NCI-H1048 (cell line): ENCODE measurements around the gene UFSP2.

ENCODE experiments used
- DNase-seq: peaks from one replicate; lab custom pipeline; 2025; lab: John Stamatoyannopoulos, UW

UFSP2 gene, protein sequence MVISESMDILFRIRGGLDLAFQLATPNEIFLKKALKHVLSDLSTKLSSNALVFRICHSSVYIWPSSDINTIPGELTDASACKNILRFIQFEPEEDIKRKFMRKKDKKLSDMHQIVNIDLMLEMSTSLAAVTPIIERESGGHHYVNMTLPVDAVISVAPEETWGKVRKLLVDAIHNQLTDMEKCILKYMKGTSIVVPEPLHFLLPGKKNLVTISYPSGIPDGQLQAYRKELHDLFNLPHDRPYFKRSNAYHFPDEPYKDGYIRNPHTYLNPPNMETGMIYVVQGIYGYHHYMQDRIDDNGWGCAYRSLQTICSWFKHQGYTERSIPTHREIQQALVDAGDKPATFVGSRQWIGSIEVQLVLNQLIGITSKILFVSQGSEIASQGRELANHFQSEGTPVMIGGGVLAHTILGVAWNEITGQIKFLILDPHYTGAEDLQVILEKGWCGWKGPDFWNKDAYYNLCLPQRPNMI

GRCh38 chr4:185425647-185426352, at the start of gene UFSP2:
Gene UFSP2, minus strand, starts transcription at chr4:185425964. Its CDS starts 96 bp downstream, at chr4:185425868.
- peak; percentile 61 for DNase-seq

DNA sequence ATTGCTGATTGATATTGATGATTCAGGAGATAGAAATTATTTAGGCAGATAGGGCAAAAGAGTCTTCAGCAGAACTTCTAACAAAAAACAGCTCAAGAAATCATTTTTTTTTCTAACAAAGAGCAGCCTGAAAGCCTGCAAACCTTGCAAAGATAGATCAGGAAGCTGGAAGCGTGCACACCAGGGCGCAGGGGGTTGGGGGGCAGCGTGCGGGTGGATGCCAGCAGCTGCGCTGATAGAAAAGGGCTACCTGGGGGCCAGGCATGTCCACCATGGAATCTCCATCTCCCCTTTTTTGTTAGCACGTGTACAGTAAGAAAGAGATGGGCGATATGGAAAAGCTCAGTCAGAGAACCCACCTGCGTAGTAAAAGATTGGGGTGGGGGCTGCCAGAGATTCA, 47.5 kb upstream of the UFSP2 start:
- no peak for DNase-seq

GRCh38 chr4:185472103-185472542, 46.4 kb upstream of the UFSP2 start:
- DNase-seq: no peak

- peak; percentile 89 for DNase-seq
Measured at GRCh38 chr4:185471235-185472102, 45.7 kb upstream of the UFSP2 start, which contains the start of gene CCDC110. Gene CCDC110, minus strand, starts transcription at chr4:185471733. Its CDS starts 50 bp downstream, at chr4:185471683.

DNA sequence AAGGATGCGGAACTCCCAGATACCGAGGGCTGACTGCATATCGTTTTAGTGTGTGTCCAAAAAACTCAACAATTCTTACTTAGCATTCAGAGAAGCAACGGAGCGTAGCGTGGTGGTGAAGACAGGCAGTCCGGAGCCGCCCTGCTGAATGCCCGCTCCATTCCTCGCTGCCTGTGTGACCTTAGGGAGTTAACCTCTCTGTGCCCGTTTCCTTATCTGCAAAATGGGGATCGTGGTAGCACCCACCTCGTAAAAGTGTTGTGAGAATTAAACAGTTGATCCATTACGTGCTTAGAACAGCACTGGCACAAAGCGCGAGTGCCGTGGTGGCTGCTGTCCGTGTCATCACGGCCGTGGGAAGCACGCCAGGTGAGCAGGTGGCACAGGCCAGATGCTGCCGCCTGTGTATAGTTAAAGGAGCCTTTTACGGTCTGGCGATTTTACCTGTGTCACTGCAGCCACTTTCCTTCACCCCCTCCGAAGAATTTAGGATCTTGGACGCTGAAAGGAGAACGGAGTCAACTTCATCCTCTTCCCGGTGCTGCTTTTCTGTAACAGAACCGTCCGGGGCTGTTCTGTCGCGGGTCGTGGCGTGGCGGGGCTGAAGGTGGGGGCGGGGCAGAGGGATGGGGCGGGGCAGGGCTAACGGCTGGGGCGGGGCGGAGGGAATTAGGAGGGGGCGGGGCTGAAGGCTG, 44.9 kb upstream of the UFSP2 start:
- no peak for DNase-seq

GRCh38 chr4:185469580-185470154, 43.9 kb upstream of the UFSP2 start:
- no peak for DNase-seq

DNA sequence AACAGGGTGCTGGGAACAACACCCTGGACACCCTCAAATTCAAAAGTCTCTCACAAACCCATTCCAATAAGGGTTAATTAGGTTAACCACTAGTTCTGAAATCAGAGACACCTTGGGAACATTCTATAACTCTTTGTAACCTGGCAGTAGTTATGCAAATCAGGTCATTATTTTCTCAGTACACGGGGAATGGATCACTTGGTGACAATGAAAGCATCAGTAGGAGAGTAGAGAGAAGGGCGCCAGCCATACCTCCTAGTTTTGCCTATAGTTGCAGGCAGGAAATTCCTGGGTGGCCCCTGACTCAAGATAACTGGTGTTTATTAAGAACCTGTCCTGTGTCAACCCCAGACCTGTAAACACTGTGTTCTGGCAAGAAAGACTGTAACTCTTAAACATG, 43.2 kb upstream of the UFSP2 start:
- DNase-seq: peak; percentile 27

DNA sequence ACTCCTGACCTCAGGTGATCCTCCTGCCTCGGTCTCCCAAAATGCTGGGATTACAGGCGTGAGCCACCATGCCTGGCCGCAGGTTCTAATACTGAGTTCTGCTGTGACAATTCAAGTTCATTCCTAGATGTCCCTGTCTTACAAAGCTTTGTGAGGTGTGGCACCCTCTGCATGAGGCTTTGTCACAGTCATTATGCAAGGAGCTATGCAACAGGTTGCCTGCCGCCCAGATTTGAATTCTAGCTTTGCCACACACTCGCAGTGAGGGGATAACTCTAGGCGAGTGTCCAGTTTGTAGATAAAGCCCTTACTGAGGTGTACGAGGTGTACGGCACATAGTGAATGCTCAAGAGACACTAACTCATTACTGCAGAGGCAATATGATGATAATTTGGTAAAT, 42.2 kb upstream of the UFSP2 start:
- DNase-seq: no peak

GRCh38 chr4:185467101-185467500, 41.3 kb upstream of the UFSP2 start:
- DNase-seq: no peak

DNA sequence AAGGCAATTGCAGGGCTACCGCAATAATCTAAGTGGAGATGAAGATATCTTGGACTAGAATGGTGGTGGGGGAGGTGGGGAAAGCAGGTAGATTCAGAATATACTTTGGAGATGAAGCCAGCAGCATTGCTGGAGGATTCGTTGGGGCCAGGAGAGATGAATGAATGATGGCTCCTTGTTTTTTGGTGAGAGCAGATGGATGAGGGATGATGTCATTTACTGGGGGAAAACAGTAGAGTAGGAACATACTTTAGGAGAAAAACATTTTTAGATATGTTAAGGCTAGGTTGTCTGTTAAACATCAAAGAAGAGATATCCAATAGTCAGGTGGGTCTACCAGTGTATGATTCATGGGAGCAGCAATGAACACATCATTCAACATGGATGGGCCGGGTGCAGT, 39.9 kb upstream of the UFSP2 start:
- no peak for DNase-seq

GRCh38 chr4:185464887-185465286, 39.1 kb upstream of the UFSP2 start:
- no peak for DNase-seq

GRCh38 chr4:185464183-185464582, 38.4 kb upstream of the UFSP2 start:
- DNase-seq: no peak

- DNase-seq: no peak
Measured at GRCh38 chr4:185463541-185463940, 37.8 kb upstream of the UFSP2 start.

DNA sequence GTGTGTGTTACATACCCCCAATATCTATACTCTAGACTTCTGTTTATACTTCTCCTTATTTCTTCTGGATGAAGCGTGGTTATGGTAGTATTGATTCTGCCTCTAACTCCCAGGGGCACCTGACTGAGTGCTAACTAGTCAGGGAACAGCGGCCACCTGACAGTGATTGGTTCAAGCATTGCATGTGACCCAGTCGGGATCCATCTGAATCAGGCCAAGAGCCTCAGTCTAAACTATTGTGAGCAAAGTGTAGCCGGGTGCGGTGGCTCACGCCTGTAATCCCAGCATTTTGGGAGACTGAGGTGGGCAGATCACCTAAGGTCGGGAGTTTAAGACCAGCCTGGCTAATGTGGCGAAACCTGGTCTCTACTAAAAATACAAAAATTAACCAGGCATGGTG, 35.8 kb upstream of the UFSP2 start:
- no peak for DNase-seq

DNA sequence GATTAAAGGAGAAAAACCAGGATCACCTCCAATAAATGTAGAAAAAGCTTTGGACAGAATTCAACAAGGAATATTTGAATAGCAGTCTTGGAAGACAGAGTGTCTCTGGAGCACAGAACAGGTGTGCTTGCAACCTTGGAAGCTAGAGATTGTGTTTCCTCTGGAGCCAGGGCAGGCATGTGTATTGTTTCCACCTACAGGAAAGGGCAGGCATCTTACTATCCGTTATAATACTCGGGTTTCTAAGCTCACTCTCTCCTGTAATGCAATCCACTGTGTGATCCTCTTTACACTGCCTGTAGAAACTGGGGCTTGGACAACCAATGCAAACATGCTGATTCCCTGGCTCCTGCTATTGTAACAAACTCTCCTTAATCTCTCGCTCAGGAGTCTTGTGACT, 31.4 kb upstream of the UFSP2 start:
- no peak for DNase-seq

GRCh38 chr4:185456131-185456530, 30.4 kb upstream of the UFSP2 start:
- DNase-seq: no peak

- DNase-seq: no peak
Measured at GRCh38 chr4:185445209-185445608, 19.4 kb upstream of the UFSP2 start.

DNA sequence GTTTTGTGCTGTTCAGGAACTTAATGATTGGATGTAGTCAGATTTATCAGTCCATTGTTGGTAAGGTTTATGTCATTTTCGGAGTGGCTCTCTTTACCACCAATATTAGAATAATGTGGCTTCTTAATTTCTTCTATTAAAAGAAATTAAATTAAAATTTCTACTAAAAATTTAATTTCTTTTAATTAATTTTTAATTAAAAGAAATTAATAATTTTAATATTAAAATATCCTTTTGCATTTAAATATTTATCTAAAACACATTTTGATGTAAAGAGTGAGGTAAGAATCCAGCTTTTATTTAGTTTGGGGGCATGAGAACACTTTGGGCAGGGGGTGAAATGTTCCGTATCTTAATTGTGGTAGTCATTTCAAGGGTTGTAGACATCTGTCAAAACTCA, 15.7 kb upstream of the UFSP2 start:
- DNase-seq: no peak

- no peak for DNase-seq
Measured at GRCh38 chr4:185437809-185438208, 12.0 kb upstream of the UFSP2 start.

DNA sequence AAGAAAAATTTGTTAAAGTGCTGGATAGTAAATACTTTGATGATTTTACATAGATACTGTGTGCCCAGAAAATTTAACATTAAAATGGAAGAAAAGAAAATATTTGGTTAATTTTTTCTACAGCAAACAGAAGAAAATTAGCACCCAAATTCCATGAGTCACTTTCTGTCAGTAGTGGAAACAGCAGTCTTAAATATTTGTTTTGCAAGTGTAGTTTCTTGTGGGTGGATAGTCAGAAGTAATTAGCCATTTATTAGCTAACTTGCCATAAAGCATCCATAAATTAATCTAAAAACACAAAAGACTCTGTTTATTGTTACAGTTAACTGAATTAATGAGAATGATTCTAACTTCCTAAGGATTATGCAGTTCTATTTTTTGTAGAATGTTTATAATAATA, 9.7 kb upstream of the UFSP2 start:
- DNase-seq: no peak

GRCh38 chr4:185429660-185430059, 3.9 kb upstream of the UFSP2 start:
- no peak for DNase-seq
